Measurements from ENCODE around the gene FARP2. TPM values are rescaled to one million over a fixed set of nuclear protein-coding genes. Genes with fewer than 3 reads are reported as not detected.

The FARP2 gene
- total RNA-seq, 4 donors from 2014 or later = 26.8 to 37.9 (median 30.2) TPM

GRCh38 chr2:241508240-241509154 is 152.4 kb downstream of the FARP2 start, which contains the start of gene STK25:
Gene STK25 (minus strand): TSS chr2:241508584. CDS start chr2:241508035, 549 bp downstream.
- Histone ChIP-seq H3K9me3 (no peaks in the 10 kb centered on the region), H3K27ac (replicated peaks in 1 of 4) (peak within 1 kb of the TSS; percentile 88 to 95 (median 92)), H3K4me3 (peak within 1 kb of the TSS; percentile 82 to 100 (median 98)), H3K27me3 (no peaks in the 10 kb centered on the region), H3K36me3 (peaks cover 0 to 14% (median 6%) of the 10 kb centered on the region in 4 donors), H3K4me1 (peaks cover 31 to 51% (median 43%) of the 10 kb centered on the region in 4 donors)
- 2% methylated on average over 9 of the region's 122 CpGs for WGBS
- intact Hi-C loops (cut with DNase I) = loop anchor here (5.0 kb wide), 1 partner anchor 104 kb away; no protein-coding TSS in a partner anchor
- TF ChIP-seq CTCF (IDR thresholded peaks at IDR 0.05) (no peak), POLR2AphosphoS5 (IDR thresholded peaks at IDR 0.05) (peak; percentile 88 to 93), POLR2A (IDR thresholded peaks at IDR 0.05; ENCODE audit: low read depth) (no peak)
- peak; percentile 99 for DNase-seq (ENCODE audit: extremely low spot score)

DNA sequence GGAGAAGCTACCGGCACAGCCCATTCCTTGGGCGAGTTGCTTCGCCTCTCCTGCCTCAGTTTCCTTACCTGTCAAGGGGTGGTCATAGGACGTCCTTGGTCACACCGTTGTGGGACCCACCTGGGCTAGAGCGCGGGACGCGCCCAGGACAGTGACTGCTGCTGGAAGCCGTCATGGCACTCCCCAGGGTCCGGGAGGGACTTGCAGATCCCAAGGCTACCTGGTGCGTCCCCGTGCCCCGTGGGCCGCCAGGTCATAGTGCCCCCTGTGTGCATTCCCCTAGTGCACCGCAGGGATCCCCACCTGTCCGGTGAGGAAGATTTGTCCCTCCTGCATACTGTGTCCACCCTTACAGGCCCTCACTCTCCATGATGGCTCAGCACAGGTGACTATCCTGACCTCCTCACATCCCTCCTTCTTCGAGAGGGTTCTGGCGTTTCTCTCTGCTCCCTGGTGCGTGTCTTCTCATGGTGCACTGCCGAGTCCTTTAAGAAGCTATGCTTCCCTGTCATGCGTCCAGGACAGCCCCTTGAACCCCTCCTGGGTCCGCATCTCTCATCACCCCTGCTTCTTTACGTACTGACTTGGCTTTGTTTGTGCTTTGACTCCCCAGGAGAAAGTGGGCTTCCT is 153.2 kb downstream of the FARP2 start:
- Histone ChIP-seq H3K27ac (replicated peaks in 1 of 4) (peak overlapping the region; percentile 88 to 95 (median 92)), H3K27me3 (no peaks in the 10 kb centered on the region)
- intact Hi-C loops (cut with DNase I) = loop anchor here (5.0 kb wide), 1 partner anchor 103 kb away; no protein-coding TSS in a partner anchor

GRCh38 chr2:241511091-241511741 is 155.1 kb downstream of the FARP2 start:
- Histone ChIP-seq H3K27me3 (no peaks in the 10 kb centered on the region), H3K36me3 (peaks cover 0 to 11% (median 2%) of the 10 kb centered on the region in 4 donors), H3K4me1 (peaks cover 17 to 34% (median 28%) of the 10 kb centered on the region in 4 donors), H3K9me3 (no peaks in the 10 kb centered on the region), H3K4me3 (no peak overlapping the region), H3K27ac (replicated peaks in 1 of 4) (no peak overlapping the region)
- 95% methylated on average over 6 of the region's 6 CpGs for WGBS
- DNase-seq (ENCODE audit: extremely low spot score) = no peak
- TF ChIP-seq EP300 (IDR thresholded peaks at IDR 0.05) = no peak
- TF ChIP-seq POLR2AphosphoS5 (IDR thresholded peaks at IDR 0.05) = no peak
- no peak for TF ChIP-seq CTCF (IDR thresholded peaks at IDR 0.05)
- no peak for TF ChIP-seq POLR2A (IDR thresholded peaks at IDR 0.05; ENCODE audit: low read depth)
- intact Hi-C loops (cut with DNase I) = no loop called here

More for the DNA sequence above, 153.2 kb downstream of the FARP2 start:
- Histone ChIP-seq H3K4me3 (peak overlapping the region; percentile 82 to 100 (median 98)), H3K36me3 (peaks cover 0 to 11% (median 4%) of the 10 kb centered on the region in 4 donors), H3K9me3 (no peaks in the 10 kb centered on the region), H3K4me1 (peaks cover 31 to 48% (median 43%) of the 10 kb centered on the region in 4 donors)
- no peak for DNase-seq (ENCODE audit: extremely low spot score)
- 27% methylated on average over 21 of the region's 24 CpGs for WGBS
- TF ChIP-seq EP300 (IDR thresholded peaks at IDR 0.05) (no peak), POLR2AphosphoS5 (IDR thresholded peaks at IDR 0.05) (no peak), POLR2A (IDR thresholded peaks at IDR 0.05; ENCODE audit: low read depth) (no peak), CTCF (IDR thresholded peaks at IDR 0.05) (no peak)

DNA sequence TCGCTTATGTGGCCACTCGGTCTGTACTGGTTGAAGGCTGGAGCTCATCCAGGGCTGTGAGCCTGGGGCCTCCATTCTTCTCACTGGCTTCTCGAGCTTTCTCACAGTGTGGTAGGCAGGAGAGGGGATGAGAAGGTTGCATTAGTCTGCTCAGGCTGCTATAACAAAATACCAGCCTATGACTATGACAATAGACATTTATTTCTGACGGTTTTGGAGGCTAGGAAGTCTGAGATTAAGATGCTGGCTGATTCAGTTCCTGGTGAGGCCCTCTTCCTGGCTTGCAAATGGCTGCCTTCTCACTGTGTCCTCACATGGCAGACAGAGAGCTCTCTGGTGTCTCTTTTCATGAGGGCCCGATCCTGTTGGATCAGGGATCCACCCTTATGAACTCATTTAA is 158.5 kb downstream of the FARP2 start:
- intact Hi-C loops (cut with DNase I) = no loop called here
- peaks cover 1 to 7% (median 5%) of the 10 kb centered on the region in 4 donors for H3K4me1 ChIP-seq
- TF ChIP-seq EP300 (IDR thresholded peaks at IDR 0.05) = no peak
- no peak for TF ChIP-seq POLR2A (IDR thresholded peaks at IDR 0.05; ENCODE audit: low read depth)
- TF ChIP-seq CTCF (IDR thresholded peaks at IDR 0.05) = no peak
- no peak for TF ChIP-seq POLR2AphosphoS5 (IDR thresholded peaks at IDR 0.05)
- no peak overlapping the region for H3K27ac ChIP-seq (replicated peaks in 1 of 4)
- no peaks in the 10 kb centered on the region for H3K9me3 ChIP-seq
- peaks cover 0 to 5% (median 0%) of the 10 kb centered on the region in 4 donors for H3K27me3 ChIP-seq
- no peak overlapping the region for H3K4me3 ChIP-seq
- DNase-seq (ENCODE audit: extremely low spot score) = no peak
- peaks cover 0 to 11% (median 2%) of the 10 kb centered on the region in 4 donors for H3K36me3 ChIP-seq
- 77% methylated on average over 4 of the region's 5 CpGs for WGBS

Measured in esophagus muscularis mucosa (tissue), 4 donors.